HEK293T (cell line): ENCODE data around the gene WNT8B.

ENCODE experiments used
- CTCF ChIA-PET: fragments of 350-600 bp; formaldehyde crosslinking; extraction: SDS; loops from one replicate; lab custom pipeline; 2021; ENCODE audit warnings: antibody characterized with exemption, inconsistent platforms; lab: Yijun Ruan, JAX
- POLR2A ChIA-PET: fragments of 350-600 bp; formaldehyde crosslinking; extraction: SDS; loops from one replicate; lab custom pipeline; 2020; ENCODE audit warnings: antibody characterized with exemption, inconsistent platforms; lab: Yijun Ruan, JAX
- DNase-seq: peaks from one replicate; pipeline ENCODE4 v3.0.0; 2012; ENCODE audit warnings: mixed read lengths; ENCODE audit errors: extremely low spot score
- ARNT ChIP-seq: fragments of 450-650 bp; IDR thresholded peaks from 2 replicates; pipeline ENCODE4 v1.6.1; 2017; ENCODE audit warnings: mild to moderate bottlenecking
- BHLHE40 ChIP-seq: fragments of 450-650 bp; IDR thresholded peaks from 2 replicates; pipeline ENCODE4 v1.6.1; 2016; ENCODE audit warnings: mild to moderate bottlenecking, moderate library complexity, borderline replicate concordance
- CTBP1 ChIP-seq: fragments of 450-650 bp; IDR thresholded peaks from 2 replicates; pipeline ENCODE4 v1.6.1; 2016; ENCODE audit warnings: borderline replicate concordance
- ELF4 ChIP-seq: fragments of 450-650 bp; IDR thresholded peaks from 2 replicates; pipeline ENCODE4 v1.6.1; 2017; ENCODE audit warnings: antibody characterized with exemption
- FOXA1 ChIP-seq: fragments of 450-650 bp; IDR thresholded peaks from 2 replicates; pipeline ENCODE4 v1.6.1; 2016; ENCODE audit warnings: mild to moderate bottlenecking
- FOXK2 ChIP-seq: fragments of 450-650 bp; IDR thresholded peaks from 2 replicates; pipeline ENCODE4 v1.6.1; 2016; ENCODE audit warnings: mild to moderate bottlenecking
- FOXM1 ChIP-seq: fragments of 450-650 bp; IDR thresholded peaks from 2 replicates; pipeline ENCODE4 v1.6.1; 2017; ENCODE audit warnings: mild to moderate bottlenecking, borderline replicate concordance
- HDGF ChIP-seq: fragments of 450-650 bp; IDR thresholded peaks from 2 replicates; pipeline ENCODE4 v1.6.1; 2017; ENCODE audit warnings: antibody characterized with exemption, borderline replicate concordance
- L3MBTL2 ChIP-seq: fragments of 450-650 bp; conservative IDR thresholded peaks from 2 replicates; pipeline ENCODE4 v1.6.1; 2016; ENCODE audit warnings: mild to moderate bottlenecking
- LEF1 ChIP-seq: fragments of 450-650 bp; IDR thresholded peaks from 2 replicates; pipeline ENCODE4 v1.6.1; 2017; ENCODE audit warnings: mild to moderate bottlenecking, borderline replicate concordance
- NFRKB ChIP-seq: fragments of 450-650 bp; IDR thresholded peaks from 2 replicates; pipeline ENCODE4 v1.6.1; 2016; ENCODE audit warnings: mild to moderate bottlenecking, moderate library complexity
- SP1 ChIP-seq: fragments of 450-650 bp; IDR thresholded peaks from 2 replicates; pipeline ENCODE4 v1.6.1; 2017
- SUZ12 ChIP-seq: fragments of 450-650 bp; IDR thresholded peaks from 2 replicates; pipeline ENCODE4 v1.6.1; 2016; ENCODE audit warnings: mild to moderate bottlenecking
- TARDBP ChIP-seq: fragments of 450-650 bp; IDR thresholded peaks from 2 replicates; pipeline ENCODE4 v1.6.1; 2016
- ZNF384 ChIP-seq: fragments of 450-650 bp; IDR thresholded peaks from 2 replicates; pipeline ENCODE4 v1.6.1; 2016
- TF ChIP-seq, protein P1 (sequence below): fragments of 450-650 bp; IDR thresholded peaks from 2 replicates; pipeline ENCODE4 v1.6.1; 2016

WNT8B gene

DNA sequence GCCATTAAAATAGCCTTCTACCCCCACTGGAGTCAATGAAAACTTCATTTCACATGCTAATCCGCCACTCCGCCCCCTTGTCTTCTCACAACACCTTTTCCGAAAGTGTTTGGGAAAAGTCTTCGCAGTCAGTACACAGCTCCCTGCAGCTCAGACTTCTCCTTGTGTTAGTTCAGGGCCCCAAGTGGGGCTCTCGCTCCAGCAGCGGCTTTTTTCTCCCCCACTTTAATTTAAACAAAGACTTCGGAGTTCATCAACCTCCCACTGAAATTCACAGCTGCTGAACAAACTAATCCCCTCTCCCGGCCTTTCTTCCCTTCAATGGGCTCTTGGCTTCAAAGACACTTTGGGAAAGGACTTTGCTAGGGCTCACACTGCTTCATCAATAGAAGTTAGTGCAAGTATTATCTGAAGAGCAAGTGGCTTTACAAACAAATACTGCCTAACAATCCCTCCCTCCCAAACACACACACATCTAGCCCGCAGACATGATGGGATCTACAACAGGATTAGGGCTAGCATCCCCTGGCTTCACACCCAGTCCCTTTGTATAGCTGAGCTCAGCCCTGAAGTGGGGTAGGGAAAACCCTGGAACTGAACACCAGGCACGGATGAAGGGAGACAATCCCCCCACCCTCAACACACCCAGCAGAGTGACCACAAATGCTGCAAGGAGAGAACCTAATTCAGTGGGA is 23.1 kb downstream of the WNT8B start:
- TF ChIP-seq SUZ12 (no peak), TARDBP (no peak), HDGF (no peak), ELF4 (no peak), NFRKB (no peak), FOXM1 (no peak), FOXK2 (no peak)
- POLR2A ChIA-PET: no interaction called here
- no peak for DNase-seq
- CTCF ChIA-PET: no interaction called here

DNA sequence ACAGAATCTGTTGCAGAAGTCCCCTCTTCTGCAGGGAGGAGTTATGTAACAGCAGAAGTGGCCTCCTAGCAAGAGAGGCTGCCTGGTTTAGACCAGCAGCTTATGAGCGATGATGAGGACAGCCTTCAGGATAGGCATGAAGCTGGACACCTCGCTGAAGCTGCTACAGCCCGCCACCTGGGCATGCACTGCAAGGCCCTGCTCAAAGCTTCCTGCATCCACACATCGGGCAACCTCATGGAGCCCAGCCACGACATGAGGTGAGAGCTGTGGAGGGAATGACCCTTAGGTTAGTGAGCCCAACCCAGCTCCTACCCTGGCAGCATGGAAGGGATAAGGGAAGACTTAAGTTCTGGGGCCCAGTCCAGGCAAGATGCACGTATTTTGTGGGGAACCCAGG is 24.7 kb downstream of the WNT8B start:
- ChIA-PET POLR2A (interaction anchor here (0.6 kb wide), 1 partner anchor 142 kb away, joined by 3 read pairs; no protein-coding TSS in a partner anchor), CTCF (interaction anchor here (1.0 to 1.6 kb wide), 2 partner anchors 24 to 82 kb away, joined by 3 to 4 read pairs; no protein-coding TSS in a partner anchor)
- TF ChIP-seq ARNT: no peak
- no peak for TF ChIP-seq LEF1
- no peak for TF ChIP-seq FOXM1
- TF ChIP-seq ZNF384: no peak
- TF ChIP-seq TARDBP: no peak
- no peak for TF ChIP-seq FOXA1
- no peak for TF ChIP-seq BHLHE40
- TF ChIP-seq FOXK2: no peak
- no peak for TF ChIP-seq NFRKB
- no peak for TF ChIP-seq CTBP1
- TF ChIP-seq SP1: no peak
- no peak for TF ChIP-seq L3MBTL2
- TF ChIP-seq, protein P1, sequence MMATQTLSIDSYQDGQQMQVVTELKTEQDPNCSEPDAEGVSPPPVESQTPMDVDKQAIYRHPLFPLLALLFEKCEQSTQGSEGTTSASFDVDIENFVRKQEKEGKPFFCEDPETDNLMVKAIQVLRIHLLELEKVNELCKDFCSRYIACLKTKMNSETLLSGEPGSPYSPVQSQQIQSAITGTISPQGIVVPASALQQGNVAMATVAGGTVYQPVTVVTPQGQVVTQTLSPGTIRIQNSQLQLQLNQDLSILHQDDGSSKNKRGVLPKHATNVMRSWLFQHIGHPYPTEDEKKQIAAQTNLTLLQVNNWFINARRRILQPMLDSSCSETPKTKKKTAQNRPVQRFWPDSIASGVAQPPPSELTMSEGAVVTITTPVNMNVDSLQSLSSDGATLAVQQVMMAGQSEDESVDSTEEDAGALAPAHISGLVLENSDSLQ: no peak
- no peak for TF ChIP-seq ELF4
- TF ChIP-seq HDGF: no peak
- TF ChIP-seq SUZ12: no peak
- DNase-seq: no peak

DNA sequence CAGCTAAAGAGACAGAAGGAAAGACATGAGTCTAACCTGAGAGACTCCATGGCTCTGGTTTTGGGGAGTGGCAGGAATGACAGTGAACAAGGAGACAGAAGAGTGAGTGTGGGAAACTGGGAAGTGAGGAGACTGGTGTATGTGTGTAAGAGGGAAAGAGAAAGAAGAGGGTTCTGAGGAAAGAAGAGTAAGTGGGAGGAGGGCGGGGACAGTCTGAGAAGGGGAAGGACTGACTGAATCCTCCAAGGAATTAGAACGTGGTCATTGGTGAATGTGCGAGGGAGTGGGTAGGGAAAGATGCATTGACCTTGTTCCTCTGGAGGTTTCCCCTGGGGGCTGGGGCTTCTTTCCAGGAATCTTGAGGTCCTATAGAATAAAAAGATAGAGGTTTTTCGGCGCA is 26.6 kb downstream of the WNT8B start:
- POLR2A ChIA-PET: no interaction called here
- no peak for TF ChIP-seq FOXK2
- TF ChIP-seq FOXM1: no peak
- no peak for TF ChIP-seq TARDBP
- TF ChIP-seq HDGF: no peak
- TF ChIP-seq ZNF384: no peak
- CTCF ChIA-PET: interaction anchor here (0.6 kb wide), 1 partner anchor 29 kb away, joined by 3 read pairs; no protein-coding TSS in a partner anchor
- no peak for DNase-seq

DNA sequence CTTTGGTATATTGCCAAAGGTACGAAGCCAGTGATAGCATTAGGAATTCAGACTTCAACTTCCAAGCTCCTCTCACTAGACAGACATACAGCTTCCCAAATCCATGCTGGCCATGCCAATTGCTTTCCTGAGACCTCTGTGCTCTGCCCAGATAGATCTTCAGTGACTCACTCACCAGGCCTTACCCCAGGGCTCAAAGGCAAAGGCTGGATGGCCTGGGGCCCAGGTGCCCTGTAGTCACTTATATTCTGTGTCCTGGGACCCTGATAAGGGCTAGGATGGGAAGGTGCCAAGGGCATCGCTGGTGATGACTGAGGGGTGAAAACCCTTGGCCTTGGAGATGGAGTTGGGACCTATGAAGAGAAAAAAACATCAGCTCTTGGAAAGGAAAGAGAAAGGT is 27.7 kb downstream of the WNT8B start:
- TF ChIP-seq TARDBP (no peak), L3MBTL2 (no peak), ARNT (no peak), SP1 (no peak), FOXK2 (no peak), LEF1 (no peak)
- TF ChIP-seq, protein P1: no peak
- no peak for DNase-seq
- POLR2A ChIA-PET: no interaction called here
- CTCF ChIA-PET: interaction anchor here (0.6 kb wide), 2 partner anchors 58 to 357 kb away, joined by 3 to 4 read pairs; no protein-coding TSS in a partner anchor

DNA sequence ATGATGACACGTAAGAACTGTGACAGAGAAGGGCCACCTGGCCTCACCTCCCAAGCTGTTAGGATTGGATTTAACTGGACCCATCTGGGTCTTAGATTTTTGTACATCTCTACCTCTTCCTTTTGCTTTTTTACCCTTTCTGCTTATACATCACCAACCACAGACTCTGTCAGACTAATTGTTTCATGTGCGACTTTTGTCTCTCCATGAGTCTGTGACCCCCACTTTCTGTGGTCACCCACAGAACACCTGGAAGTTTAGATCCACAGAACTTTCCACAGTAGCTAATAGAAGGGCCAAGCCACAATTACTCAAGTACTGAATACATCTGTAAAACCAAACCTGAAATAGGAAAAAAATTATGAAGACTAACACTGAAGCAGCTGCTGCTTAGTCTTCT is 33.8 kb downstream of the WNT8B start:
- no peak for DNase-seq
- TF ChIP-seq L3MBTL2: no peak
- no peak for TF ChIP-seq NFRKB
- TF ChIP-seq LEF1: no peak
- TF ChIP-seq BHLHE40: no peak
- no peak for TF ChIP-seq TARDBP
- no peak for TF ChIP-seq ZNF384
- TF ChIP-seq SUZ12: no peak
- no peak for TF ChIP-seq ELF4
- no peak for TF ChIP-seq FOXA1
- TF ChIP-seq SP1: no peak
- TF ChIP-seq FOXM1: no peak
- TF ChIP-seq, protein P1: no peak
- TF ChIP-seq HDGF: no peak
- TF ChIP-seq FOXK2: no peak
- TF ChIP-seq ARNT: no peak
- TF ChIP-seq CTBP1: no peak
- POLR2A ChIA-PET: no interaction called here
- CTCF ChIA-PET: no interaction called here

DNA sequence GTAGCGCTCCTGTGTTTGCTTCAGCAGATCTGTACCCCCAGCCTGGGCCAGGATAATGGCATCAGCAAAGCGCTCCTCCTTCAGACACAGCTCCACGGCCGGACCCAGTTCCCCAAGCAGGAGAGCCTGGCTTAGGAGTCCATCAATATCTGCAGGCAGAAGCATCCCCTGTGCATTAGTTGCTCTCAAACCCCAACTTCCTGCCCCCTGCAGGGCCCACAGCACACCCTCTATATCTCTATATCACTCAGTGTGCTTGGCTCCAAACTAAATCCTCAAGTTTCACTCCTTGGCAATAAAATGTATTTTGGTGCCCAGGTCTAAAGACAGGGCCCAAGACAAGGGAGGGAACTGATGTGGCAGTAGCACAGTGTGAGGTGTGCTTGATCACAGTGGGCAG is 35.2 kb downstream of the WNT8B start:
- TF ChIP-seq TARDBP (no peak), BHLHE40 (no peak), SP1 (no peak), L3MBTL2 (no peak), ZNF384 (no peak), FOXA1 (no peak), LEF1 (no peak), HDGF (no peak), ELF4 (no peak), NFRKB (no peak), FOXK2 (no peak), CTBP1 (no peak), SUZ12 (no peak), FOXM1 (no peak), ARNT (no peak)
- TF ChIP-seq, protein P1: no peak
- POLR2A ChIA-PET: no interaction called here
- no peak for DNase-seq
- CTCF ChIA-PET: interaction anchor here (0.6 kb wide), 1 partner anchor 45 kb away, joined by 3 read pairs; no protein-coding TSS in a partner anchor
